Measurements from ENCODE around the gene WRNIP1.

GRCh38 chr6:2820415-2820814 is 55.2 kb downstream of the WRNIP1 start:
- TF ChIP-seq REST (IDR thresholded peaks at IDR 0.05; ENCODE audit: borderline replicate concordance in 1 of 2, low read depth in 1 of 2, low read length in 2 of 2) (no peak), POLR2AphosphoS5 (IDR thresholded peaks at IDR 0.05; ENCODE audit: low read depth, low read length) (no peak), IRF9 (CRISPR knock-in tag; IDR thresholded peaks at IDR 0.05; ENCODE audit: borderline replicate concordance) (no peak), NFE2L2 (IDR thresholded peaks at IDR 0.05; ENCODE audit: low read length) (no peak), ELK4 (CRISPR knock-in tag; IDR thresholded peaks at IDR 0.05; ENCODE audit: borderline replicate concordance) (no peak), CTCF (CRISPR knock-in tag; IDR thresholded peaks at IDR 0.05) (no peak), HOXD1 (CRISPR knock-in tag; IDR thresholded peaks at IDR 0.05) (no peak), ZBTB26 (CRISPR knock-in tag; IDR thresholded peaks at IDR 0.05; ENCODE audit: borderline replicate concordance) (no peak), PRDM15 (CRISPR knock-in tag; IDR thresholded peaks at IDR 0.05) (no peak), ARNT (IDR thresholded peaks at IDR 0.05) (no peak)

All from HepG2 (cell line).